Panc1 (cell line): ENCODE results near the gene CTAG2. TPM values are rescaled to one million over a fixed set of nuclear protein-coding genes. Genes with fewer than 3 reads are reported as not detected.
"Not testable (repeated sequence)": the region's sequence is repeated elsewhere in the genome, so short reads cannot be mapped to it uniquely, and the experiment has no call there.

ENCODE experiments used
- ATAC-seq: fragments of 200-7000 bp; cut with Tn5 transposase; 2 replicates; pipeline ENCODE4 v1.9.1; 2020; ENCODE audit warnings: mild to moderate bottlenecking, moderate library complexity
- BruUV-seq: library from RNA; stranded (reverse); fragments of 400-500 nt; replicated peaks from 2 replicates; lab custom pipeline; 2021; lab: Mats Ljungman, UMichigan
- CTCF ChIA-PET: fragments of 300-600 bp; sonication (Branson Sonifier 250); formaldehyde crosslinking; loops from one replicate; lab custom pipeline; 2022; ENCODE audit warnings: antibody characterized with exemption; lab: Charles Lee
- POLR2A ChIA-PET: fragments of 300-600 bp; sonication (Branson Sonifier 250); formaldehyde crosslinking; loops from one replicate; lab custom pipeline; 2022; ENCODE audit warnings: antibody characterized with exemption; lab: Charles Lee
- DNase-seq: peaks from one replicate; pipeline ENCODE4 v3.0.0-alpha.2; 2010; ENCODE audit warnings: low read depth, low spot score
- H3K27ac ChIP-seq: 2 replicates; pipeline ENCODE4 v1.5.1; 2011; ENCODE audit warnings: mild to moderate bottlenecking, low read length, inconsistent platforms
- H3K27me3 ChIP-seq: fragments of 200-500 bp; sonication (Bioruptor generic); 2 replicates; pipeline ENCODE4 v1.6.0; 2014; ENCODE audit warnings: low read length, inconsistent platforms; ENCODE audit not compliant: control insufficient read depth, insufficient read depth
- H3K36me3 ChIP-seq: fragments of 200-500 bp; sonication (Bioruptor generic); 2 replicates; pipeline ENCODE4 v1.5.1; 2014; ENCODE audit warnings: inconsistent platforms, mild to moderate bottlenecking, low read length, moderate library complexity; ENCODE audit not compliant: control insufficient read depth, insufficient read depth
- H3K4me1 ChIP-seq: 2 replicates; pipeline ENCODE4 v1.5.1; 2011; ENCODE audit warnings: inconsistent platforms, mild to moderate bottlenecking, low read length, moderate library complexity; ENCODE audit not compliant: control insufficient read depth, insufficient read depth
- H3K4me3 ChIP-seq, 2 experiments: 2 replicates each; pipeline ENCODE4 v1.5.1; 2011 to 2012; ENCODE audit warnings: low read depth in 2 of 2, low read length in 2 of 2, mild to moderate bottlenecking in 2 of 2, inconsistent platforms in 1 of 2, moderate library complexity in 1 of 2
- H3K9me3 ChIP-seq: fragments of 200-500 bp; sonication (Bioruptor generic); 2 replicates; pipeline ENCODE4 v1.5.1; 2014; ENCODE audit warnings: low read depth, mild to moderate bottlenecking, inconsistent platforms, low read length, moderate library complexity; ENCODE audit not compliant: control insufficient read depth, insufficient read depth
- in situ Hi-C: cut with HindIII; loops from 2 replicates; pipeline ENCODE4 v1.10.0; 2016; ENCODE audit warnings: low sequenced_read_pairs, low pct_unique_long_range_greater_than_20kb
- intact Hi-C: fragments of 100-400 bp; cut with micrococcal nuclease; formaldehyde crosslinking; loops from one replicate; pipeline ENCODE4 v1.10.0; 2022; ENCODE audit not compliant: unreplicated experiment
- total RNA-seq: library from RNA; stranded (reverse); gene quantifications from one replicate; pipeline ENCODE4 v1.2.1, GENCODE V29; 2021; ENCODE audit not compliant: unreplicated experiment

The CTAG2 gene
- total RNA-seq, 1 experiment from 2014 or later = not detected

DNA sequence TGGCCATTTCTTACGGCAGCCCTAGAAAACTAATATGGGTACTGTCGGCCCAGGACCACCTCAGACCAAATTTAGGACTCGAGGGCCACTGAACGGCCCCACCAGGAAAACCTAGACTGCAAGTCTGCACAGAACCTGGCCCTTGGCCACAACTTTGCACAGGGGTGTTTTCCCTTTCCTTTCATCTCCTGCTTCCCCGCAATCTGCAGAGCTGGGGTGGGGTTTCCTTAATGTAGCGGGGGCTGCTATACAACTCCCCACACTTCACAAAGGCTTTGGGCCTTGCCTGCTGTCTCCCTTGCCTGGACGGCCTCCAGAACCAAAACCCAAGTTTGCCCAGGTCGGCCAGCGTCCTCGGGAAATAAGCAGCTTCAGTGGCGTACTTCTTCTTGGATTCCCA lies 22.4 kb downstream of the CTAG2 start:
- intact Hi-C loops, BruUV-seq, DNase-seq, H3K27ac ChIP-seq, H3K4me1 ChIP-seq, POLR2A ChIA-PET, CTCF ChIA-PET, H3K27me3 ChIP-seq, H3K4me3 ChIP-seq, H3K9me3 ChIP-seq, ATAC-seq, in situ Hi-C loops, H3K36me3 ChIP-seq: not testable (repeated sequence)

DNA sequence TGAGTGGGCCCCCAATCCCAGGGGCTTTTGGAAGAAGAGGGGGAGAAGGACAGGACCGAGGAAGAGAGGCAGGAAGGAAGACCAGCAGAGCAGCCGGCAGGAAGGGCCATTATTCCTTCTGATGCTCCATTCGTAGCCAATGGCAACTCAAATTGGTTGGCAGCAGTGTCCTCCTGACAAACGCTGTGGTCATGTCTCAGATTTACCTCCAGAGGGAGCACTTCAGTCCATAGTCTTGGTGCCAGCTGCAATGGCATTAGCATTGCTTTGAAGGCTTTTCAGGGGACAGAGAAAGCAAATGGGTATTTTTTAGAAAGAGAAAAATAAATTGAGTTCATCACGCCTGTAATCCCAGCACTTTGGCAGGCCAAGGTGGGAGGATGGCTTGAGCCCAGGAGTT lies 24.4 kb downstream of the CTAG2 start:
- H3K36me3 ChIP-seq, DNase-seq, intact Hi-C loops, in situ Hi-C loops, H3K4me1 ChIP-seq, H3K27ac ChIP-seq, CTCF ChIA-PET, POLR2A ChIA-PET, H3K9me3 ChIP-seq, BruUV-seq, H3K27me3 ChIP-seq, H3K4me3 ChIP-seq: not testable (repeated sequence)
- ATAC-seq = peak; percentile 91

DNA sequence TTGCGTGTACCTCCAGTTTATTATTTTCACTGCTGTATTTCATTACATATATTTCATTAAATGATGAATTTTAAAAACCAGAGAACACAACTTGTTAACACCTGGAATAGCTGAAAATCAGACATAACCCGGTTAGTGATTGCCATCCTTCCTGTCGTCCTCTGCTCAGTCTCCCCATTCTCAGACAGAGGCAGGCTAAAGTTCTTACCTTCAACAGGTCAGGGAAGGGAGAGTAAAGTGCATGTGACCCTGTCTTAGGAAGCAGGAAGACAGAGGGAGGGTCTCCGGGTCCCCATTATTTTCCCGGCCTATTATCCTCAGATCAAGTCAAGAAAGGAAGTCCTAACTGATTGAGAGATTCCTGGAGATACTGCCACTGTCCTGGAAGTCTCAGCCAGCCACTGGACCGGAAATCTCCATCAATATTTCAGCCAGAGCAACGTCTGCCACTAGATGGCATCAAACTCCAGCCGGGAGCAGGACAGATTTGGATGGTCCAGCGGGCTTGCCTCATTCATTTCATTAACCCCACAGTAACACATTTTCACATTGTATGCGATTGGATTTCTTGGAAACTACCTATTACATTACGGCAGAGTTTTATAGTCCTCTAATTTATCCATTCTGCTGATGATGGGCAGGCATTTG lies 32.5 kb downstream of the CTAG2 start:
- in situ Hi-C loops, BruUV-seq, H3K27ac ChIP-seq, CTCF ChIA-PET, H3K36me3 ChIP-seq, H3K4me3 ChIP-seq, H3K4me1 ChIP-seq, H3K9me3 ChIP-seq, POLR2A ChIA-PET, DNase-seq, intact Hi-C loops, H3K27me3 ChIP-seq: not testable (repeated sequence)
- ATAC-seq = peak; percentile 96

DNA sequence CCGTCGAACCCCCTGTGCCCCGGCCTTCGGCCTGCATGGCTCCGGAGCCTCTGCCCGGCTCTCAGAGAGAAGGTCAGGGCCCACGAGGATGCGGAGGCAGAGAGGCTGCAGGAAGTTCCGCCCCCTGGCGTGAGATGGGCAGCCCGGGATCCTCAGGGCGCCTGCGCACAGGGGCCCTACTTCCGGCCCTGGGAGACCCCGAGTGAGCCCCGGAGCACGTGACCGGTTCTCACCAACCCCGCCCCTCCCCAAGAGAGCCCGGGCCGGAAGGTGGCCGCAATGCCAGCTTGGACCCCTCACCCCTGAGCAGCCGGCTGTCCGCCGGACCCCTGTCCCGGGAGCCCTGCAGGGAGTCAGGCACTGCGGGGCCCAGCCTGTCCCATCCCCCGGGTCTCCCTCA lies 34.2 kb downstream of the CTAG2 start, which contains the start of gene CTAG1B:
Gene CTAG1B, minus strand, starts transcription at position 101 of the 400 bp plus-strand sequence. Its CDS starts 64 bp downstream, at position 37.
- DNase-seq, ATAC-seq, intact Hi-C loops, H3K27me3 ChIP-seq, BruUV-seq, H3K4me1 ChIP-seq, H3K4me3 ChIP-seq, H3K27ac ChIP-seq, in situ Hi-C loops, POLR2A ChIA-PET, H3K9me3 ChIP-seq, CTCF ChIA-PET, H3K36me3 ChIP-seq: not testable (repeated sequence)

DNA sequence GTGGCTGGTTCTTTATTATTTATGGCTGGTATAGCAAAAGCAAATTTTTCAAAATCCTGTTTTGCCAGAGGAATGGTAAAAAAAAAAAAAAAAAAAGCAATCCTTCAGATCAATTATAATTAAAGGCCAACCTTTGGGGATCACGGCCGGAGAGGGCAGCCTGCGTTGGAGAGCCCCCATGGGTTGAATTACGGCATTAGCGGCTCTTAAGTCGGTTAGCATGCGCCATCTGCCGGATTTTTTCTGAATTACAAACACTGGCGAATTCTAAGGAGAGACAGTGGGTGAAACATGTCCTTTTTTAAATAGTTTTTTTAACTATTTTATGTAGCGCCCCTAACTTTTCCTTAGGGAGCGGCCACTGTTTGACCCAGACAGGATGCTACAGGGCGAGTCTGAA lies 39.8 kb downstream of the CTAG2 start:
- in situ Hi-C loops, H3K9me3 ChIP-seq, BruUV-seq, CTCF ChIA-PET, H3K4me3 ChIP-seq, H3K27me3 ChIP-seq, H3K4me1 ChIP-seq, H3K27ac ChIP-seq, POLR2A ChIA-PET, intact Hi-C loops, H3K36me3 ChIP-seq, DNase-seq: not testable (repeated sequence)
- peak; percentile 89 for ATAC-seq

DNA sequence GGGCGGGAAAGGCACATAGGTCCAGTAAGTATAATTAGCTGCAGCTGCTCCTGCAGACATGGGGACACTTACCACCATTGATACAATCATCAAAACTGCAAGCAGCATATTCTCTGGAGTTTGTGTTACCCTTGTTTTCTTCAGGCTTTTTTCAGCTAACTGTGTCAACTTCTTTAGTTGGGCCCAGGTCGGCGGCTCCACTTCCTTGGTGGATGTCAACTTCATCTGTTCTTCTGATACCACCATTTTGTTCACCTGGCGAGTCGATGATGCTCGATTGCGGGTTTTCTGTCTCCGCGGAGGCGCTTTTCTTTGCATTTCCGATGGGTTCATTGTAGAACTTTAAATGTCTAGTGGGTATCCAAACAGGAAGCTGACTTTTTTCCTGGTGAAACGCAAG lies 42.2 kb downstream of the CTAG2 start:
- H3K4me1 ChIP-seq, H3K9me3 ChIP-seq, intact Hi-C loops, H3K27ac ChIP-seq, POLR2A ChIA-PET, in situ Hi-C loops, CTCF ChIA-PET, H3K4me3 ChIP-seq, H3K36me3 ChIP-seq, ATAC-seq, H3K27me3 ChIP-seq, DNase-seq, BruUV-seq: not testable (repeated sequence)

DNA sequence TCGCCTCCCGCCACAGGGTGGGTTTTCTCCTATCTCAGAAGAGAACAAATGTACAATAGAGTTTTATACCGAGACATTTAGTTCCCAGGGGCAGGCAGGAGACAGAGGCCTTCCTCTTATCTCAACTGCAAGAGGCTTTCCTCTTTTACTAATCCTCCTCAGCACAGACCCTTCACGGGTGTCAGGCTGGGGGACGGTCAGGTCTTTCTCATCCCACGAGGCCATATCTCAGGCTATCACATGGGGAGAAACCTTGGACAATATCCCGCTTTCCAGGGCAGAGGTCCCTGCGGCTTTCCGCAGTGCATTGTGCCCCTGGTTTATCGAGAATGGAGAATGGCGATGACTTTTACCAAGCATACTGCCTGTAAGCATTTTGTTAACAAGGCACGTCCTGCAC lies 44.6 kb downstream of the CTAG2 start:
- H3K4me3 ChIP-seq, intact Hi-C loops, CTCF ChIA-PET, H3K27ac ChIP-seq, ATAC-seq, in situ Hi-C loops, H3K36me3 ChIP-seq, H3K27me3 ChIP-seq, H3K4me1 ChIP-seq, DNase-seq, BruUV-seq, POLR2A ChIA-PET, H3K9me3 ChIP-seq: not testable (repeated sequence)
